GM18870 (cell line): ENCODE data around the gene PRR5.
"Not testable (repeated sequence)": the region's sequence is repeated elsewhere in the genome, so short reads cannot be mapped to it uniquely, and the experiment has no call there.

Experiments used
- ATAC-seq: cut with Tn5 transposase; IDR thresholded peaks from one replicate; pipeline ENCODE4 v1.9.1; 2021; ENCODE audit warnings: moderate library complexity; ENCODE audit not compliant: unreplicated experiment

The PRR5 gene

GRCh38 chr22:44701824-44702478, at the start of gene PRR5:
Gene PRR5 (plus strand): TSS chr22:44702204. CDS start chr22:44702475, 271 bp downstream.
- no peak for ATAC-seq

DNA sequence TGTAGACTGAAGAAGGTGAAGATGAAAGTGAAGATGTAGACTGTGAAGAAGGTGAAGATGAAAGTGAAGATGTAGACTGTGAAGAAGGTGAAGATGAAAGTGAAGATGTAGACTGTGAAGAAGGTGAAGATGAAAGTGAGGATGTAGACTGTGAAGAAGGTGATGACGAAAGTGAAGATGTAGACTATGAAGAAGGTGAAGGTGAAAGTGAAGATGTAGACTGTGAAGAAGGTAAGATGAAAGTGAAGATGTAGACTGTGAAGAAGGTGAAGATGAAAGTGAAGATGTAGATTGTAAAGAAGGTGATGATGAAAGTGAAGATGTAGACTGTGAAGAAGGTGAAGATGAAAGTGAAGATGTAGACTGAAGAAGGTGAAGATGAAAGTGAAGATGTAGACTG, 49.1 kb upstream of the PRR5 start:
- ATAC-seq, result not testable (repeated sequence)

DNA sequence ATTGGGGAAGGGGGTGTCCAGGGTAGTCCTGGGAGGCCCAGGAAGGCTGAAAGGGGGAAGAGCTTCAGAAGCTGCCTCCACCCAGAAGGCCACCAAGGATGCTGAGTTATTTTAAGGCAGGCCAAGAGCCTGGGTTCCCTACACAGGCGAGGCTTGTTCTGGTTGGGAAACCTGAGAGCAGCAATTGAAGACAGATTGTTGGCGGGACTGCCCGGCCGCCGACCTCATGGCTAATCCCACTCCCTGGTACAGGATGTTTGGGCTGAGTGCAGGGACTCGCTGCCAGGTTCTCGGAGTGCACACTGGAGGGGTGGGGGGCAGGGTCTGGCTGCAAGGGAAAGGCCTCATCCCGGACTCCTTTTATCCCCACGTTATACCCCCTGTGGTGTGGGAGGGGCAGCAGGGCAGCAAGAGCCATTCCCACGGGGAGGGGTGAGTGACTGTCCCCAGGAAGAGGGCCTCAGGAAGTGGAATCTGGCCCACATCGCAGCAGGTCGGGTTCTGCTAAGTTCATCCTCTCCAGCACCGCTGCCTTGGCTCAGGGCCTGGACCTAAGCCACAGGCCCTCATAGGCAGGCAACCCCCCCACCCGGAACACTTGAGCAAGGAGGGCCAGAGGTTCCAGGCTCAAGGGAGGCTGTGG, 43.6 kb upstream of the PRR5 start:
- ATAC-seq, result no peak

DNA sequence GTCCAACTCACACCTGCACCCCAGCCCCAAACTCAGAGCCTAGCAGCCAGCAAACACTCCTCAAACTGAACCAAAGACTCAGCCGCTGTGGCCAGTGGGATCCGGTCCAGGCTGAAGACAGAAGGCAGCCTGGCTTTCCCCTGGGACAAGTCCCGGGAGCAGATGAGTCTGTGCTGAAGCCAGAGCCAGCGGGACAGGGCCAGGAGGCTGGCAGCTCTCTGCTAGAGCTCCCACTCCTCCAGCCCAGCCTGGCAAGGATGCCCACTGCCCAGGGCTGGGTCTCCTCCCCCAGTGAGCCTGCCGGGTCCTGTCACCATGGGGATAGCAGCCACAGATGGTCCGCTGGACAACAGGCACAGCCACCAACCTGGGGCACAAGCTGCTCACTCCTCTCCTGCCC, 42.9 kb upstream of the PRR5 start:
- ATAC-seq, result no peak

DNA sequence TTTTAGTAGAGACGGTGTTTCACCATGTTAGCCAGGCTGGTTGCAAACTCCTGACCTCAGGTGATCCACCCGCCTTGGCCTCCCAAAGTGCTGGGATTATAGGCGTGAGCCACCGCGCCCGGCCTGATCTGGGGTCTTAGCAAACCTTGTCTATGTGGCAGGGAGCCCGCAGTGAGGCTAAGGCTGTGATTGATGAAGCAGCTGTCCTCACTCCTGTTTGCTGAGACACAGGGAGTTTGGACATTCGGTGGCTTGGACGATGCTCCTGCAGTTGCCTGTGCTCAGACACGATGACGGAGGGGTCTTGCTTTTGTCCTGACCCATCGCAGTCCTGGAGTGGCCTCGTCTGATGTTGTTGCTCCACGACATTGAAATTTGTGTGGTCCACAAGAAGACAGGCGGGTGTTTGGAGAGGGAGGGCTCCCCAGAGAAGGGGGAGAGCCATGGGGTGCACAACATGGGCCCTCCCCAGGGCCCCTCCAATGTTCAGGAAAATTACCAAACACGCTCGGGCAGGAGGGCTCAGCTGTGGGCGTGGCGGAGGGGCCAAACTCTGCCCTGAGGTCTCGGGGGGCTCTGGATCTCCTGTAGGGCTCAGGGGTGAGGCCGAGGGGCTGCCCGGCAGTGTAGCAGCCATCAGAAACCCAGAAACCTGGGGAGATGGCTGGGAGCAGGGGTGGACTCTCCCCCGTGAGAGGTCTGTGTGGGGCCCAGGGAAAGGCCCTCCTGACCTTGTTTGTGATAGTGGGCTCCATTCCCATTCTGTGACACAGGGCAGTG, 41.8 kb upstream of the PRR5 start:
- no peak for ATAC-seq

DNA sequence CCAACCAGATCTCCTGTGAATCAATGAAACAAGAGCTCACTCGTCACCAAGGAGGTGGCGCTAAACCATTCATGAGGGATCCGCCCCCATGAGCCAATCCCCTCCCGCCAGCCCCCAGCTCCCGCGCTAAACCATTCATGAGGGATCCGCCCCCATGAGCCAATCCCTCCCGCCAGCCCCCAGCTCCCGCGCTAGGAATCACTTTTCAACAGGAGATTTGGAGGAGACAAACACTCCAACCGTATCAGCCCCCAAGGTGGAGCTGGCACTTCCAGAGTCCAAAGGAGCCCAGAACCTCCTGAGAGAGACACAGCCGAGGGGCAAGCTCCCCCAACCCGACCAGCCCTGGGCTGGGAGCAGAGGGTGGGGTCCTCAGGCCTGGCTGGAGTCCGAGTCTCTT, 40.9 kb upstream of the PRR5 start:
- ATAC-seq, result no peak

- no peak for ATAC-seq
These were observed 40.1 kb upstream of the PRR5 start for GRCh38 chr22:44661659-44662569.

DNA sequence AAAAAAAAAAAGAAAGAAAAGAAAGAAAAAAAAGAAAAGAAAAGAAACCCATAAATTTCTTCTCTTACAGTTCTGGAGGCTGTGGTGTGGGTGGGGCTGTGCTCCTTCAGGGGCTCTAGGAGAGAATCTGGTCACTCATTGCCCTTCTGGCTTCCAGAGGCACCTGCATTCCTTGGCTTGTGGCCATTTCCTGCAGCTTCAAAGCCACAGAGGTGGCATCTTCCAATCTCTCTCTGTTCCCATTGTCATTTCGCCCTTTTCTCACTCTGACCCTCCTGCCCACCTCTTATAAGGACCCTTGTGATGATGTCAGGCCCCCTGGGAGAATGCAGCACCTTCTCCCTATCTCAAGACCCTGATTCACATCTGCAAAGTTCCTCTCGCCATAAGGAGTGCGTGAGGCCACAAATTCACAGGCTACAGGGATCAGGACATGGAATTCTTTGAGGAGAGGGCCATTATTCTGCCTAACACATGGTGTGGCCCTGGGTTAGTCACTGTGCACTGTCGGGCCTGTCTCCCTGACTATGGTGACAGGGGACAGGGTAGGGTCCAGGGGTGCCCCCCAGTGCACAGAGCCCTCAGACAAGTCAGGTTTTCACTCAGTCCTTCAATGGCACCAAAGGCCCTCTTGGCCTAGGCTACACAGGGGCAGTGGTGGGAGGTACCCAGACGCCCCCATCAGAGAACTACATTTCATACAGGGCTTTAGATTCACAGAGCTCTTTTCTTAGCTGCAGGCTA, 38.6 kb upstream of the PRR5 start:
- no peak for ATAC-seq

DNA sequence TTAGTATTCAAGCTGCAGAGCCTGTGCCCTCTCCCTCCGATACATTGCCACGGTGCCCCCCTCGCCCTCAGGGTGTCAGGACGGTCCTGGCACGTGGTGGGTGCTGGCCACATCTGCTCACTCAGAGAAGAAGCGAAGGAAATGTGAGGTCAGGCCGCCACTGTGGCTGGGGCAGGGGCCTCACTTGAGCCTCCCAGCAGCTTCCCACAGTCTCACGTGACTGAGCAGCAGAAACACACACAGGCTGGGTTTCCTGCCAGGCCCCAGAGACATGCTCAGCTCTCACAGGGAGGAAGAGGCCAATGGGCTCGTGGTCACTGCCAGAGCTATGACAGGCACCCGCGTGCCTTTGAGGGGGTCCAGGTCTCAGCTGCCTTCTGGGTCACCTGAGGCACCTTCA, 37.9 kb upstream of the PRR5 start:
- no peak for ATAC-seq

DNA sequence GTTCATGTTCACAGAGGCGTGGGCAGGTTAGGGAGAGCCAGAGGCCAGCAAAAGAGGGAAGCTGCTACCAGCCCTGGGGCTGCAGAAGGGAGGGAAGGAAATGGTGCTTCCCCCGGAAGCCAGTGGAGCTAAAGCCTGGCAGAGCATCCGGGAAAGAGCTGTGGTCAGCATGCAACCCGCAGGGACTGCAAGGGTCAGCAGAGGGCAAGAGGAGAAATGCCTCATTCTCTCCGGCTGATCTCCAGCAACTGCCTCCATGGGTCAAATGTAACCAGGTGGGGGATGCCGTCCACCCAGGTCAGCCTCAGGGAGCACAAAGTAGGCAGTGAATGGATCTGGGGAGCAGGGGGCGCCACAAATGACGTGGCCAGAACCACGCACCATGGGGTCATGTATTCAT, 36.9 kb upstream of the PRR5 start:
- ATAC-seq, result no peak

DNA sequence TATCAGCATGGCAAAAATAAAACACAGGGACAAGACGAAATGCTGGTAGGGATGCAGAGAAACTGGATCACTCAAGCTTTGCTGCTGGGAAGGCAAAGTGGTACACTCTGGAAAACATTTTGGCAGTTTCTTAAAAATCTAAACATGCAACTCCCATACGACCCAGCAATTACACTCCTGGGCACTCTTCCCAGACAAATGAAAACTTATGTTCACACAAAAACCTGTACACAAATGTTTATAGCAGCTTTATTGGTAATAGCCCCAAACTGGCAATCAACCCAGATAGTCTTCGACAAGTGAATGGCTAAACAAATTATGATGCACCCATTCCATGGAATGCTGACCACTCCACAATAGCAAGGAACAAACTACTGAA, 35.8 kb upstream of the PRR5 start:
- no peak for ATAC-seq

- no peak for ATAC-seq
These were observed 34.7 kb upstream of the PRR5 start for GRCh38 chr22:44667276-44667675.

DNA sequence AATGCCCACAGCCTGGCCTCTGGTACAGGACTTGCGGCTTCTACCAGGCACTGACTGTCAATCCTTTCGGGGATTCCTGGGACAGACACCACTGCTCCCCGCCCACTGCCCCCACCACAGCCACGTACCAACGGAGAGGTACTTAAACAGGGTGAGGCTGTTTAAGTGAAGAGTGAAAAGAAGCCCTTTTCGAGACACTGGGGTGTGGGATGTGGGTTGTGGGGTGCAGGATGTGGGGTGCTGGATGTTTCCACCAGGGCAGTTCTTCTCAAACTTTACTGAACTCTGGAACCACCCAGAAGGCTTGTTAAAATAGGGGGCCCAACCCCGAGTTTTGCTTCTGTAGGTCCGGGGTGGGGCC, 34.2 kb upstream of the PRR5 start:
- ATAC-seq, result no peak

DNA sequence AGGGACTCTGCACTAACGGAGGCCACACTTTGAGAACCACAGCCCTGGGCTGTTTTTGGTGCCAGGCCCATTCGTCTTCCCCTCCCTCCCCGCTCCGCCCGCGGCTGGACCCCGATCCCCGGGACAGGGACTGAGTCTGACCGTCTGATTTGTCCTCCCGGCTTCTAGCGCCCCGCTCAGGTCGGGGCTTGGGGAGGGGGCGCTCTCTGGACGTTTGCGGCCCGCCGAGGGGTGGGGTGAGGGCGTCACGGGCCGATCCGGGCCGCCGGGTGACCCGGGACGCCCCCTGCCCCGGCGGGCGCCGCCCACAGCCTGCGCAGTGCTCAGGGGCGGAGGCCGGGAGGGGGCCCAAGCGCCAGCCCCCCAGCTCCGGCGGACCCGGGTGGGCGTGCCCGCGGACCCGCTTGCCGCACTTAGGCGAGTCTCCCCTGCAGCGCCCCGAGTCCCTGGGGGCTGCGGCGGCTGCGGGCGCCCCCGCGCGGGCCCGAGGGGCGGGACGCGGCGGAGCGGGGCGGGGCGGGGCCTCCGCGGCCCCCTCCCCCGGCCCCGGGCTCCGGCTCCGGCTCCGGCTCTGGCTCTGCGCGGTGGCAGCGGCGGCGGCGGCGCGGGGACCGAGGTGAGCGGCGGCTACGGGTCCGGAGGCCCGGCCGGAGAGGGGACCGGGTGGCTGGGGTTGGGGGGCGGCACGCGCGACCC, 33.7 kb upstream of the PRR5 start:
- no peak for ATAC-seq

GRCh38 chr22:44668886-44669521, 33.0 kb upstream of the PRR5 start:
- ATAC-seq, result no peak

DNA sequence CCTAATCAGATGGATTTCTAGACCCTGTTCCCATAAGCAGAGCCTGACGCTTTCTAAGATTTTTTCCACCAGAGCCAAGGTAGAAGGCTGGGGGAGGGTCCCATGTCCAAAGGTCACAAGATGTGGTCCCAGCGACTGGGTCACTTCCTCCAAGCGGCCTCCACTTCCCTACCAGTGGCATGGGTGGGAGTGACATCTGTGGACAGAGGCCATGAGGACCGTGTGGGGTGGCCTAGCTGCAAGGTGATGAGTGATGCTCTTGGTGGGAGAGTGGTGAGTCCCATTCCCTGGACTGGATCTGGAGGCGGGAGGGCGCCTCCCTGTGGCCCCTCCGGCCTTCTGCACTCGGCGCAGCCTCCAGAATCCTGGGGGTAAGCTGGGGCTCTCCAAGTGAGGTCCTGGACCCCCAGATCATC, 32.4 kb upstream of the PRR5 start:
- no peak for ATAC-seq

GRCh38 chr22:44670220-44670988, 31.6 kb upstream of the PRR5 start:
- ATAC-seq, result no peak

GRCh38 chr22:44671742-44672141, 30.3 kb upstream of the PRR5 start:
- no peak for ATAC-seq

GRCh38 chr22:44672632-44673031, 29.4 kb upstream of the PRR5 start:
- ATAC-seq, result no peak
